Type B pancreatic cell (in vitro differentiated cells): Measurements from ENCODE around the gene TMEM134. TPM values are rescaled to one million over a fixed set of nuclear protein-coding genes. Genes with fewer than 3 reads are reported as not detected.

Experiments used
- DNase-seq: peaks from one replicate; pipeline ENCODE4 v3.0.0; 2021; ENCODE audit warnings: mixed read lengths; ENCODE audit not compliant: unreplicated experiment; ENCODE audit errors: extremely low spot score
- H3K27ac Mint-ChIP-seq: 2 replicates; pipeline ENCODE4 v1.8.0; 2021; ENCODE audit warnings: mild to moderate bottlenecking, mixed read lengths
- H3K27me3 Mint-ChIP-seq: 2 replicates; pipeline ENCODE4 v1.8.0; 2021; ENCODE audit warnings: mixed read lengths
- H3K36me3 Mint-ChIP-seq: 2 replicates; pipeline ENCODE4 v1.8.0; 2021; ENCODE audit warnings: mixed read lengths
- H3K4me1 Mint-ChIP-seq: one replicate; pipeline ENCODE4 v1.8.0; 2021; ENCODE audit warnings: mixed read lengths; ENCODE audit not compliant: unreplicated experiment
- H3K4me3 Mint-ChIP-seq: 2 replicates; pipeline ENCODE4 v1.8.0; 2021; ENCODE audit warnings: mild to moderate bottlenecking, mixed read lengths
- H3K9me3 Mint-ChIP-seq: 2 replicates; pipeline ENCODE4 v1.8.0; 2021; ENCODE audit warnings: mixed read lengths
- CTCF ChIP-seq: fragments of 200-600 bp; sonication (generic); conservative IDR thresholded peaks from 2 replicates; pipeline ENCODE4 v1.5.0; 2021; ENCODE audit warnings: antibody characterized with exemption, mild to moderate bottlenecking
- total RNA-seq: library from RNA; stranded (reverse); gene quantifications from 2 replicates; pipeline ENCODE4 v1.2.1, GENCODE V29; 2021; ENCODE audit warnings: low replicate concordance

Gene TMEM134
- total RNA-seq, 1 donor from 2014 or later: 46.6 TPM

- Mint-ChIP-seq H3K36me3 (peaks cover 8% of the 10 kb centered on the region), H3K27me3 (peaks cover 5% of the 10 kb centered on the region), H3K4me3 (peak overlapping the region; percentile 81), H3K4me1 (peaks cover 22% of the 10 kb centered on the region), H3K9me3 (no peaks in the 10 kb centered on the region), H3K27ac (peak overlapping the region; percentile 64)
- no peak for TF ChIP-seq CTCF
- no peak for DNase-seq
Measured at GRCh38 chr11:67502328-67502979, 33.4 kb upstream of the TMEM134 start.

GRCh38 chr11:67501854-67502253 lies 32.8 kb upstream of the TMEM134 start:
- Mint-ChIP-seq H3K27me3 (peaks cover 5% of the 10 kb centered on the region), H3K4me1 (peaks cover 18% of the 10 kb centered on the region), H3K36me3 (peaks cover 8% of the 10 kb centered on the region), H3K9me3 (no peaks in the 10 kb centered on the region), H3K4me3 (no peak overlapping the region), H3K27ac (no peak overlapping the region)
- no peak for DNase-seq
- TF ChIP-seq CTCF: no peak

GRCh38 chr11:67500831-67501715 lies 32.0 kb upstream of the TMEM134 start:
- Mint-ChIP-seq H3K4me1 (peaks cover 10% of the 10 kb centered on the region), H3K4me3 (no peak overlapping the region), H3K27me3 (peaks cover 5% of the 10 kb centered on the region), H3K9me3 (no peaks in the 10 kb centered on the region), H3K36me3 (peaks cover 8% of the 10 kb centered on the region), H3K27ac (peak overlapping the region; percentile 14)
- DNase-seq: no peak
- no peak for TF ChIP-seq CTCF

GRCh38 chr11:67500484-67500821 lies 31.4 kb upstream of the TMEM134 start:
- H3K4me3 Mint-ChIP-seq: no peak overlapping the region
- H3K4me1 Mint-ChIP-seq: peaks cover 6% of the 10 kb centered on the region
- peaks cover 5% of the 10 kb centered on the region for H3K27me3 Mint-ChIP-seq
- TF ChIP-seq CTCF: no peak
- no peak for DNase-seq
- H3K9me3 Mint-ChIP-seq: no peaks in the 10 kb centered on the region
- H3K27ac Mint-ChIP-seq: peak overlapping the region; percentile 14
- peaks cover 8% of the 10 kb centered on the region for H3K36me3 Mint-ChIP-seq

- peaks cover 5% of the 10 kb centered on the region for H3K4me1 Mint-ChIP-seq
- no peak overlapping the region for H3K27ac Mint-ChIP-seq
- no peak overlapping the region for H3K4me3 Mint-ChIP-seq
Measured at GRCh38 chr11:67499808-67500483, 30.9 kb upstream of the TMEM134 start.

More at GRCh38 chr11:67499808-67500483, 30.9 kb upstream of the TMEM134 start:
- H3K27me3 Mint-ChIP-seq: peaks cover 5% of the 10 kb centered on the region
- no peak for DNase-seq
- no peaks in the 10 kb centered on the region for H3K9me3 Mint-ChIP-seq
- no peak for TF ChIP-seq CTCF
- H3K36me3 Mint-ChIP-seq: peaks cover 8% of the 10 kb centered on the region
